ENCODE data around the gene LRRC23.
A peak's percentile ranks its signal among the peaks of the same experiment; 100 is the strongest.
"Not testable (repeated sequence)": the region's sequence is repeated elsewhere in the genome, so short reads cannot be mapped to it uniquely, and the experiment has no call there.

Gene LRRC23

DNA sequence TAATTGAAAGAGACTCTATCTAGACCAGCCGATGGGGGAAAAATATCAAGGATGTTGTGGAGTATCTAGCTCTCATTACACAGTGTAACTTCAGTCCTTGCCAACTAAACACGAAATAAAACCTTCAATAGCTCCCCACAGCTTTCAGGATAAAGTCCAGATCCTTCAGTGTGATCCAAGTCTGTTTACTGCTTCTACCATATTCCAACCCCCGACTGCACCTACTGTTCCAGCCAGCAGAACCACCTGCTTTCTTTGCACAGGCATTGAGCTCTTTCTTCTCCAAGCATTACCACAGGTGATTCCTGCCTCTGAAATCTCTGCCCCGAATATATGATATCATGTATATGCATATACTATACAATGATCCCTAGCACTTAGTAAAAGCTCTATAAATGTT, 2.2 kb upstream of the LRRC23 start:
- DNase-seq (ENCODE audit: low read depth): no peak

DNA sequence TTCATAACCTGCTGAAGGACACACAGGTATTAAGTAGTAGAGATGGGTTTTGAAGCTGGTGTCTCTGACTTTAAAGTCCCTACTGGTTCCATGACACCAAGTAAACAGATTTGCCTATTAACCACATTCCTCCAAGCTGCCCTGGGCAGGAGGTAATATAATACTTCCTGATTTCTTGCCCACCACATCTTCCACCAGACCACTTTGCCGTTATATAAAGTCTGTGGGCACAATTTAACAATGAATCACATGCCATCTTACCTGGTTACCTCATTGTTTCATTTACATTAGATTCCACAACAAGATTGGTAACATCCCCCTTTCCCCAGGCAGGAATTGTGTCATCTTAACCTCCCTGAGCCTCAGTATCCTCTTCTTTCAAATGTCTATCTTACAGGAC, 900 bp upstream of the LRRC23 start:
- DNase-seq (ENCODE audit: low read depth): no peak

DNA sequence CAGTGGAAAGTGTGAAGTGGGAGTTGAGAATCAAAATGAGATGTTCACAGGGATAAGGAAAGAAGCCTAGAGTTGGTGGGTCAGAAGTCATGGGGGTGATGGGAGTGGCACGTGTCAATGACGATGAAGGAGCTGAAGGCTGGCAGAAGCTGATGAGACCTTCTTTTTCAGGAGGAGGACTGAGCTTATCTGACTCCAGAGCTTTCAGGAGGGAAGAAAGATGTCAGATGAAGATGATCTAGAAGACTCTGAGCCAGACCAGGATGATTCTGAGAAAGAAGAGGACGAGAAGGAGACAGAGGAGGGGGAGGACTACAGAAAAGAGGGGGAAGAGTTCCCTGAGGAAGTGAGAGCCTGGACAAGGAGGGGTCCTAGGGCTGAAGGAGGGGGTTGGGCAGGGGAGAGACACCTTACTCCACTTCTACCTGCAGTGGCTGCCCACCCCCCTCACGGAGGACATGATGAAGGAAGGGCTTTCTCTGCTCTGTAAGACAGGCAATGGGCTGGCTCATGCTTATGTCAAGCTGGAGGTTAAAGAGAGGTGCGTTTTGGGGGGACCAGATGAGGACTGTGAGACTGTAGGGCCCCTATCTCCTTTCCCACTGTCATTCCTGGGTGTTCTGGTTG, 905 bp downstream of the LRRC23 start:
- DNase-seq (ENCODE audit: low read depth): no peak

DNA sequence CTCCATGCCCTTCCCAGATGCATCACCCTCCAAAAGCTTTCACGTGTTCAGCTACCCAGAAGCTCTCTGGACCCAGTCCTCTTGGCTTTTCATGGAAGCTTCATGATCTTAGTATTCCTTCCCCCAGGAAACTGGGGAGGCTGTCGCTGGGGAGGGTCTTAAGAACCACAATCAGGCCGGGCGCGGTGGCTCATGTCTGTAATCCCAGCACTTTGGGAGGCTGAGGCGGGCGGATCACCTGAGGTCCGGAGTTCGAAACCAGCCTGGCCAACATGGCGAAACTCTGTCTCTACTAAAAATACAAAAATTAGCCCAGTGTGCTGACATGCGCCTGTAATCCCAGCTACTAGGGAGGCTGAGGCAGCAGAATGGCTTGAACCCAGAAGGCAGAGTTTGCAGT, 3.5 kb downstream of the LRRC23 start:
- not testable (repeated sequence) for DNase-seq (ENCODE audit: low read depth)

DNA sequence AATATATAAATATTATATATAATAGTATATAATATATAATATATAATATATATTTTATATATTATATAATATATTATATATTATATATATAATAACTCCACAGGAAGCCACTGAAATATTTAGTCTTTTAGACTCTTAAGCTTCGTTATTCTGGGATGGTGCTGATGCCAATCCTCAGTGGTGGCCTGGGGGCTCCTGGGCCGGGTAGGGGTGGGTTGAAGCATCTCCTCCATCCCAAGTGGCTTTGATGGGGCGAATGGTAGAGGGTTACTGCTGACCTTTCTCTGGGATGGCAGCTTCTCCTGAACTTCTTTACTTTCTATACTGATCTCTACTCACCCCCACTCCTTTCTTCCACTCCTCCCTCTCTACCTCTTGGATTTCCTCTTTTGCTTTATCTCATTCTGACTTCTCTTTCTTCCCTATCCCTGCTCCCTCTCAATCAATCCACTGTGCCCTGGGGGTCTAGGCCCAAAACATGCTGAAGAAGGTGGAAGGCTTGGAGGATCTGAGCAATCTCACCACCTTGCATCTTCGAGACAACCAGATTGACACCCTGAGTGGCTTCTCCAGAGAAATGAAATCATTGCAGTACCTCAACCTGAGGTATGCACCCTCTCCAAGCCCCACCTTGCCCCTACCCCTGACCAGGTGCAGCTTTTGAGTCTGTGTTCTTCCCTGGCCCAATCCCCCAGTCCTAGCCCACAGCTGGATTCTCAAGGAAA, 5.0 kb downstream of the LRRC23 start:
- no peak for DNase-seq (ENCODE audit: low read depth)

DNA sequence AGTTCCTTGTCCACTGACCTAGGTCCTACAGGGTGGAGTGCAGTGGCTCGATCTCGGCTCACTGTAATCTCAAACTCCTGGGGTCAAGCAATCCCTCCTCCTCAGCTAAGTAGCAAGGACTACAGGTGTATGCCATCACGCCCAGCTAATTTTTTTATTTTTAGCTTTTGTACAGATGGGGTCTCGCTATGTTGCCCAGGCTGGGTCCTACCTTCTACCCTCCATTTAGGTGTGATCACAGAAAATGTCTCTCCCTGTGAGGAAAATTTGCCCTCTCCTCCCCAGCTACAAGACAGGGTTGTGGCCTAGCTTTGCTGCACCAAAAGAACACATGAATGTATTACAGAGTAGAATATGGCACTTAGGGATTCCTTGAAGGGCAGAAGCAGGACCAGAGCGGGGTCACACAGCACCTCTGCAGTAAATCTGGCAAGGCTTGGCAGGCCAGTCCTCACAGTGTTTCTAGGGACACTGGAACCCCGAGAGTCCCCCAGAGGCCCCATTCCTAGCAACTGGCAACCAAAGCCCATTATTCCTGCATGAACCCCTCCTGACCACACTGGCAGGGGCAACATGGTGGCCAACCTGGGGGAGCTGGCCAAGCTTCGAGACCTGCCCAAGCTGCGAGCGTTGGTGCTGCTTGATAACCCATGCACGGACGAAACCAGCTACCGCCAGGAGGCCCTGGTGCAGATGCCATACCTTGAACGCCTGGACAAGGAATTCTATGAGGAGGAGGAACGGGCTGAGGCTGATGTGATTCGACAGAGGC, 7.7 kb downstream of the LRRC23 start:
- DNase-seq (ENCODE audit: low read depth): no peak

DNA sequence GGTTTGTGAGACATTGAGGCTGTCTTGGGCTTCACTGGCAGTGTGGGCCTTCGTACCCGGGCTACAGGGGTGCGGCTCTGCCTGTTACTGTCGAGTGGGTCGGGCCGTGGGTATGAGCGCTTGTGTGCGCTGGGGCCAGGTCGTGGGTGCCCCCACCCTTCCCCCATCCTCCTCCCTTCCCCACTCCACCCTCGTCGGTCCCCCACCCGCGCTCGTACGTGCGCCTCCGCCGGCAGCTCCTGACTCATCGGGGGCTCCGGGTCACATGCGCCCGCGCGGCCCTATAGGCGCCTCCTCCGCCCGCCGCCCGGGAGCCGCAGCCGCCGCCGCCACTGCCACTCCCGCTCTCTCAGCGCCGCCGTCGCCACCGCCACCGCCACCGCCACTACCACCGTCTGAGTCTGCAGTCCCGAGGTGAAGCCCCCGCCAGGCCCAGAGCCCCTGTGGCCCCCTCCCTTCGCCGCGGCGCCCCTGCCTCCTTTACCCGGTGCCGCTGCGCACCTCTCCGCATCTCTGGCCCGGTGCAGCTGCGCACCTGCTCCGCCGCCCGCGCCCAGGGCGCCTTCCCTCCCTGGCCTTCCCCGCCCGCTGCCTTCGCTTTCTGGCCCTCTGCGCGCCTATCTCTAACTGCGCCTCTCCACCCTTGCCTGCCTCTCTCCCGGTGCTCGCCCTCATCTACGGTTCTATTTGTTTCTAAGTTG, 9.8 kb downstream of the LRRC23 start, which contains the start of gene ENO2:
TSS of gene ENO2 (plus strand) at position 335 of the 701 bp plus-strand sequence. CDS start 1,253 bp downstream, outside the sequence.
- DNase-seq (ENCODE audit: low read depth): peak; percentile 78

DNA sequence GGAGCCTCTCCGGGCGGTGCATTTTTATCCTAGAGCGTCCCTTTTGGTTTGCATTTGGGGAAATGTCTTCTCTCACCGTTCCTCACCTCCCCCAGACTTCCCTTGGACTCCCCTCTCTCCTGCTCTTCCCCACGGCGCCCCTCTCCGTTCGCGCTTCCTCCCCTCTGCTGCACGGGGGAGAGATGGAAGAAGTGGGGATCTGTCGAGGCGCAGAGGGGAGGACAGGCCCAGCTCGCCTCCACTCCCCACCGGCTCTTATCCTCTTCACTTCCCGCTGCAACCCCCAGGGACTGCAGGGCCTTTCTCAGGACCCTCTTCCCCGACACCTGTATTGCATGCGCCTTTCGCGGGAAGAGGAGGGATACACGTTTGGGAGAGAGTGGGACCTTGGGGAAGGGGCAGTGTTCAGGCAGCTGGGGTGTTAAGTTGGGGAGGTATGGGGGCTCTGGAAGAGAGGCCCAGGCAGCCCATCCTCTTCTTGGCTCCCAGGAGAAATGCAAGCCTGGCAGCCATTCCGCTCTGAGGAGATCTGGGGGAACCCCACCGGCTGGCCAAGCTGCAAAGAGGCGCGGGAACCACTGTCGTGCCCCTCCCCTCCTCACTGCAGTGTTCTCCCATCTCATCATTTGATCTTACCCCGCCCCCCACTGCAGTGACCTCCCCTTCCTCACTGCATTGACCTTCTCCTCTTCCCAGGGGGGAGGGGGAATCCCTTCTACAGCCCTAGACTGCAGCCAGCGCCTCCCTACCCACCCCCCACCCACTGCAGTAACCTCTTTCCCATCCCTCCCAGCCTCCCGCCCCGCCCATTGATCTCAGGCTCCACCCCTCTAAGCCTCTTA, 10.5 kb downstream of the LRRC23 start:
- DNase-seq (ENCODE audit: low read depth): no peak

DNA sequence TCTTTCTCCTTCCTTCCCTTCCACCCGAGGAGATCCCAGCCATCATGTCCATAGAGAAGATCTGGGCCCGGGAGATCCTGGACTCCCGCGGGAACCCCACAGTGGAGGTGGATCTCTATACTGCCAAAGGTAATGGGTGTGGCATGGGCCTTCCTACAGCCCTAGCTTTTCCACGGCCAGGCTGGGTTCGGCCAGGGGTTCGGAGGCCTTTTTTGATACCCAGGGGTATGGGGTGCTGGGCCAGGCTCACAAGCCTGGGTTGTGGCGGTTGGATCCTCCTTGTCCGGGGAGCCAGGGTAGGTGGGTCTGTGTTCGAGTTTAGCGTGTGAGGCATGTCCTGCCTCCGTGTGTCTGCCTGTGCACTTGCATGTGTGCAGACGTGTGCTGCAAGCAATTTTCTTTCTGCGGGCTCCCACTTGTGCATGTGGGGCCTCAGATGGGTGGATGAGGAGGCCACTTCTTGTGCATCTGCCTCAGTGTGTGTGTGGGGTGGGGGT, 11.2 kb downstream of the LRRC23 start:
- no peak for DNase-seq (ENCODE audit: low read depth)

DNA sequence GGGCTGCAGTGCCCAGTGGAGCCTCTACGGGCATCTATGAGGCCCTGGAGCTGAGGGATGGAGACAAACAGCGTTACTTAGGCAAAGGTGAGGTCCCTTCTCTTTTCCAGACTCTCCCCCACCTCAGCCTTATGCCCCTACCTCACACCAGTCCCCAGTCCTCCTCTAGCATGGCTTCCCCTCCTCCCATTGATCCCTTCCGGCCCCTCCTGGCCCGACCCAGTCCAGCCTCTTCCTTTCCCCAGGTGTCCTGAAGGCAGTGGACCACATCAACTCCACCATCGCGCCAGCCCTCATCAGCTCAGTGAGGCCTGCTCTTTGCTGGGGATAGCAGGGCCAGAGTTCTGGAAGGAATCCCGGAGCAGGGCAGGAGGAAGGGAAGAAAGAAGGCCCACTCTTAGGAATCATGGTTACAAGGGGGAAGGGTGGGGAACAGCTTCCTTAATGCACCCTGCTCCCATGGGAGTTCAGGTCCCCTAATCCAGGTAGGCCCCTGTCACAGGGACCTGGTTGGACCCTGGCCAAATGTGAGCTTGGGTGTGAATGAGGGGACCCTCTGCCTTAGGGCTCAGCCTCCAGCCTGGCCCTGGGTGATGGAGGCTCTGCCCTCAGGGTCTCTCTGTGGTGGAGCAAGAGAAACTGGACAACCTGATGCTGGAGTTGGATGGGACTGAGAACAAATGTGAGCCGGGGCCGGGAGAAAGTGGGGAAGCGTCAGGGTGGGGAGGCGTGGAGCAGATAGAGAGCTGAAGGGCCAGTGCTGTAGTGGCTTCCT, 12.0 kb downstream of the LRRC23 start:
- DNase-seq (ENCODE audit: low read depth): no peak

DNA sequence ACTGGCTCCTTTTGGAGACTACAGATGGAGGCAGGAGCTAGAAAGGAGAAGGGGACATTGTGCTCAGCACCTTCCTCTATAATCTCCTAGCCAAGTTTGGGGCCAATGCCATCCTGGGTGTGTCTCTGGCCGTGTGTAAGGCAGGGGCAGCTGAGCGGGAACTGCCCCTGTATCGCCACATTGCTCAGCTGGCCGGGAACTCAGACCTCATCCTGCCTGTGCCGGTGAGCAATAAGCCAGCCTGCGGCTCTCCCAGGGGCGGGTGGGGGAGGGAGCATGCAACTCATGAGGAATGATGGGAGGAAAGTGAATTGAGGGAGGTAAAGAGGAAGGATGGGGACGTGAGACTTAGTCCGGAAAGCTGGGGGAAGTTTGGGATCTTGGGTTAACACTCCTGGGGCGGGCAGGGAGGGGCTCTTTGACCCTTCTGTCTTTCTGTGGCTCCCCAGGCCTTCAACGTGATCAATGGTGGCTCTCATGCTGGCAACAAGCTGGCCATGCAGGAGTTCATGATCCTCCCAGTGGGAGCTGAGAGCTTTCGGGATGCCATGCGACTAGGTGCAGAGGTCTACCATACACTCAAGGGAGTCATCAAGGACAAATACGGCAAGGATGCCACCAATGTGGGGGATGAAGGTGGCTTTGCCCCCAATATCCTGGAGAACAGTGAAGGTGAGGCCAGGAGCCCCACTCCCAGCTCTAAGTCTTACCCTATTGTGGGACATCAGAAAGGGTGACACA, 13.0 kb downstream of the LRRC23 start:
- DNase-seq (ENCODE audit: low read depth): no peak

DNA sequence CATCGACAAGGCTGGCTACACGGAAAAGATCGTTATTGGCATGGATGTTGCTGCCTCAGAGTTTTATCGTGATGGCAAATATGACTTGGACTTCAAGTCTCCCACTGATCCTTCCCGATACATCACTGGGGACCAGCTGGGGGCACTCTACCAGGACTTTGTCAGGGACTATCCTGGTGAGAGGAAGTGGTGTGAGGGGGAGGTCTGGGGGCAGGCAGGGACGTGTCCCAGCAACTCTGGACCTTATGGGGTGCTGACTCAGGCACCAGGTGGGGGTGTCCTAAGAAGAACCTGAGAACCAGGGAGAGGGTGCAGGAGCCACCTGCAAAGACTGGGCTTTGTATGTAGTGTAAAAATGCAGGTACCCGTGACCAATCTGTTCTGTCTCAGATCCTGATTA, 15.0 kb downstream of the LRRC23 start:
- no peak for DNase-seq (ENCODE audit: low read depth)

DNA sequence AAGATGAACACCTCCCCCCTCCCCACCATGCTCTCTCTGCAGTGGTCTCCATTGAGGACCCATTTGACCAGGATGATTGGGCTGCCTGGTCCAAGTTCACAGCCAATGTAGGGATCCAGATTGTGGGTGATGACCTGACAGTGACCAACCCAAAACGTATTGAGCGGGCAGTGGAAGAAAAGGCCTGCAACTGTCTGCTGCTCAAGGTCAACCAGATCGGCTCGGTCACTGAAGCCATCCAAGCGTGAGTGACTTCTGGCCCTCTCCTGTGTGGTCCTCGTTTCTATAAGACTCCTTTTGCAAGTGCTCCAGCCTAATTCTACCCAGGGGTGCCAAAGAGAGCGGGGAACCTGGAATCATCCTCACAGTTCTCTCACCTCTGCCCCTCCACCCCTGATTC, 16.9 kb downstream of the LRRC23 start:
- DNase-seq (ENCODE audit: low read depth): no peak

DNA sequence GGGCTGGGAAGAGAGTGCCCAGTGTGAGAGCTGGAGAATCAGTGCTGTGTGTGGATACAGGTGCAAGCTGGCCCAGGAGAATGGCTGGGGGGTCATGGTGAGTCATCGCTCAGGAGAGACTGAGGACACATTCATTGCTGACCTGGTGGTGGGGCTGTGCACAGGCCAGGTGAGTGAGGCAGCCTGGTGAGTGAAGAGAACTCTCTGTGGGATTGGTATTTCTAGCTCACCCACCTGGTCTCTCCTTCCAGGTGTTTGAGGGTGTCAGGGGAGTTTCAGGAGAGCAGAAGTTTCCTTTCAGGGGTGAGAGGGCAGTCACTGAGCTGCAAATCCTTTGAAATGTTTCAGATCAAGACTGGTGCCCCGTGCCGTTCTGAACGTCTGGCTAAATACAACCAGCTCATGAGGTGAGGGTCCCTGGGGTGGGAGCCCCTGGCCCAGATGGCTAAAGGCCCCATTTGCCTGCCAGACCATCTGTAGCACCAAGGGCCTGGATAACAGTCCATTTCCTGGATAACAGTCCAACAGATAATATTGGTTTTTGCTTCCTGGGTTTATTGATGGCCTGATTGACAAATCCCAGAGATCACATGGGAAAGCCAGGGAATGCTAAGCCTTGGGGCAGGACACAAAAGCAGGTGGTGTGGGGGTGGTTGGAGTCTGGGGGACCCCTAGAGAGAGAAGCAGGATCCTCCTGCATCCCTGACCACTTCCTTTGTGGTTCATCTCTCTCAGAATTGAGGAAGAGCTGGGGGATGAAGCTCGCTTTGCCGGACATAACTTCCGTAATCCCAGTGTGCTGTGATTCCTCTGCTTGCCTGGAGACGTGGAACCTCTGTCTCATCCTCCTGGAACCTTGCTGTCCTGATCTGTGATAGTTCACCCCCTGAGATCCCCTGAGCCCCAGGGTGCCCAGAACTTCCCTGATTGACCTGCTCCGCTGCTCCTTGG, 17.6 kb downstream of the LRRC23 start:
- DNase-seq (ENCODE audit: low read depth): no peak

DNA sequence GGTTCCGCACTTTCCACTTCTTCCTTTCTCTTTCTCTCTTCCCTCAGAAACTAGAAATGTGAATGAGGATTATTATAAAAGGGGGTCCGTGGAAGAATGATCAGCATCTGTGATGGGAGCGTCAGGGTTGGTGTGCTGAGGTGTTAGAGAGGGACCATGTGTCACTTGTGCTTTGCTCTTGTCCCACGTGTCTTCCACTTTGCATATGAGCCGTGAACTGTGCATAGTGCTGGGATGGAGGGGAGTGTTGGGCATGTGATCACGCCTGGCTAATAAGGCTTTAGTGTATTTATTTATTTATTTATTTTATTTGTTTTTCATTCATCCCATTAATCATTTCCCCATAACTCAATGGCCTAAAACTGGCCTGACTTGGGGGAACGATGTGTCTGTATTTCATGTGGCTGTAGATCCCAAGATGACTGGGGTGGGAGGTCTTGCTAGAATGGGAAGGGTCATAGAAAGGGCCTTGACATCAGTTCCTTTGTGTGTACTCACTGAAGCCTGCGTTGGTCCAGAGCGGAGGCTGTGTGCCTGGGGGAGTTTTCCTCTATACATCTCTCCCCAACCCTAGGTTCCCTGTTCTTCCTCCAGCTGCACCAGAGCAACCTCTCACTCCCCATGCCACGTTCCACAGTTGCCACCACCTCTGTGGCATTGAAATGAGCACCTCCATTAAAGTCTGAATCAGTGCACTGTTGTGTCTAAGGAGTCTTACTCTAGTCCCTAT, 18.5 kb downstream of the LRRC23 start:
- no peak for DNase-seq (ENCODE audit: low read depth)

DNA sequence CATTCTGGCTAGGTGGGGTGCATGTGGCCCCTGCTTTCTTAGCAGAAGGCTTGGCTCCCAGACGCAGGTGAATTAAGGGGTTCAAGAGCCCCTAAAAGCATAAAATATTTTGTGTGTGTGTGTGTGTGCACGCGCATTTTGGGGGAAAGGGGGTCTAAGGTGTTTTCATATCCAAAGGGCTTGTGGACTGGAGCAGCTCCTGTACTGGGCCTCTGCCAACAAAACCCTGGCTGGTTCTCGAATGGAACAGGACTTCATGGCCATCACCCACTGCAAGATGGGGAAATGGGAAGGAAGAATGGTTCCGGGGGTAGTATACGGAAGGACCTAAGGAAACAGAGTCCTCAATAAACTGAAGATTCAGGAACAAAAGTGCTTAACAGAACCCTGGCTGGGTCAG, 19.2 kb downstream of the LRRC23 start:
- no peak for DNase-seq (ENCODE audit: low read depth)

DNA sequence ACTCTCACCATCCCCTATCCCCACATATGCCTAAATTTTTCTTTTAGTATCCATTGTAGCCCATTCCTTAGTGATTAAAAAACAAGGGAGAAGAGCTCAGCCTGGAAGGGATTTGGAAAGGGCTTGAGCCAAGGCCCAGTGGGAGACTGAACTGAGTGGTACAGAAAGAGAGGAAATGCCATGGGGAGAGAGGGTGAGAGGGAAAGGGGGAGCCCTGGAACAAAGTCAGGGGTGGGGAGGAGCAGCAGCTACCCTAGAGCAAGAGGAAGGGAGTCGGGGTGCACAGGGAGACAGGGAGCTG, 20.6 kb downstream of the LRRC23 start:
- no peak for DNase-seq (ENCODE audit: low read depth)

All from activated T-helper 9 cell treated with anti-CD3 and anti-CD28 coated beads, Interleukin-2, amount 50 U/mL, for 16 hours (primary cell).